HG03558 (cell line): ENCODE data around the gene SUGCT.
"Not testable (repeated sequence)": the region's sequence is repeated elsewhere in the genome, so short reads cannot be mapped to it uniquely, and the experiment has no call there.

Experiments
- ATAC-seq: cut with Tn5 transposase; IDR thresholded peaks from one replicate; pipeline ENCODE4 v1.9.1; 2021; ENCODE audit warnings: moderate number of reproducible peaks; ENCODE audit not compliant: unreplicated experiment; ENCODE audit errors: extremely low read depth

Gene SUGCT

GRCh38 chr7:40643664-40644063 is 508.9 kb downstream of the SUGCT start:
- no peak for ATAC-seq

GRCh38 chr7:40644454-40645188 is 509.8 kb downstream of the SUGCT start:
- no peak for ATAC-seq

- no peak for ATAC-seq
Observed at GRCh38 chr7:40645197-40645596, 510.4 kb downstream of the SUGCT start.

- ATAC-seq, result no peak
Observed at GRCh38 chr7:40646717-40647116, 511.9 kb downstream of the SUGCT start.

- no peak for ATAC-seq
Observed at GRCh38 chr7:40647719-40648118, 512.9 kb downstream of the SUGCT start.

GRCh38 chr7:40649247-40649646 is 514.4 kb downstream of the SUGCT start:
- ATAC-seq, result no peak

- not testable (repeated sequence) for ATAC-seq
Observed at GRCh38 chr7:40650903-40651302, 516.1 kb downstream of the SUGCT start.

- ATAC-seq, result no peak
Observed at GRCh38 chr7:40654171-40654570, 519.4 kb downstream of the SUGCT start.

GRCh38 chr7:40655426-40655825 is 520.6 kb downstream of the SUGCT start:
- ATAC-seq, result no peak

- ATAC-seq, result no peak
Observed at GRCh38 chr7:40656349-40656748, 521.5 kb downstream of the SUGCT start.

GRCh38 chr7:40658729-40659128 is 523.9 kb downstream of the SUGCT start:
- no peak for ATAC-seq

GRCh38 chr7:40659231-40659630 is 524.4 kb downstream of the SUGCT start:
- ATAC-seq, result no peak

GRCh38 chr7:40673285-40673684 is 538.5 kb downstream of the SUGCT start:
- no peak for ATAC-seq

GRCh38 chr7:40674316-40674715 is 539.5 kb downstream of the SUGCT start:
- no peak for ATAC-seq

GRCh38 chr7:40675741-40676140 is 540.9 kb downstream of the SUGCT start:
- no peak for ATAC-seq

- no peak for ATAC-seq
Observed at GRCh38 chr7:40676221-40676620, 541.4 kb downstream of the SUGCT start.

- peak; percentile 87 for ATAC-seq
Observed at GRCh38 chr7:40680657-40681056, 545.9 kb downstream of the SUGCT start.

- ATAC-seq, result no peak
Observed at GRCh38 chr7:40682696-40683095, 547.9 kb downstream of the SUGCT start.

GRCh38 chr7:40694026-40694809 is 559.4 kb downstream of the SUGCT start:
- no peak for ATAC-seq

- no peak for ATAC-seq
Observed at GRCh38 chr7:40694991-40695390, 560.2 kb downstream of the SUGCT start.

- ATAC-seq, result no peak
Observed at GRCh38 chr7:40697653-40698052, 562.8 kb downstream of the SUGCT start.
